ENCODE measurements around the gene C1GALT1.
A peak's percentile ranks its signal among the peaks of the same experiment; 100 is the strongest.
"Not testable (repeated sequence)": the region's sequence is repeated elsewhere in the genome, so short reads cannot be mapped to it uniquely, and the experiment has no call there.

C1GALT1 gene

DNA sequence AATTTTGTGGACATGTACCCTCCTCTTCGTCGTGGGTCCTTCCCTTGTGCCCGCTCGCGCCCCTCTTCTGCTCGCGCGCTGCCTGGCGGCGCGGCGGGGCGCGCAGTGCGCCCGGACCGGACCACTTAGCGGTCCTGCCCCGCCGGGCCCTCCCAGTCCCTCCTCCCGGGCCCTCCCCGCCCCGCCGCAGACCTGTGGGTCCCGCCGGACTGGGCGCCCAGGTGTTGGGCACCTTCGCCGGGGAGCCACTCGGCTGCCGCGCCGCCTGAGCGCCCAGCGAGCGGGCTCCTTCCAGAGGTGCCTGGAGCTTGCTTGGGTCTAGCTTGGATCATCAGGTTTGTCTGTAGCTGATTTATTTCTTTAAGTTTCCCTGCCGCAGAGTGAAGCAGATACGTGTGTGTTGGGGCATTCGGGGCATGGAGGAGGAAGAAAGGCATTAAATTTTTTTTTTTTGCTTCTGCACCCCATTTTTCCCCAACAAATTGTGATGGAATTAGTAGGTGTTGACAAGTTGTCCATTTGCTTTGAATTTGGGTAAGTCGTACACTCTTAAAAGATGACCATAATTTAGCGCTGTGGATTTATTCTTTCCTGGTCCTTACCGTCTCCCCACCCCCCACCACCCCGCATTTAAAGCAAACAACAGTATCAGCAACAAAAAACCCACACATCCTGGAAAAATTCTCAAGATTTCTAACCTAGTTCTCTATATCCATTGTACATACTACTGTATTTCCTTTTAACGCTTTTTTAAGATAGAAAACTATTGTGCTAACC, 905 bp downstream of the C1GALT1 start:
- no peaks in the 10 kb centered on the region; the same call in 1 of the 2 replicates for H3K36me3 ChIP-seq (ENCODE audit: control insufficient read depth, insufficient read depth, low read length)
- peaks cover 4% of the 10 kb centered on the region; the same call in 1 of the 2 replicates for H3K4me1 ChIP-seq (ENCODE audit: control insufficient read depth, insufficient read depth, low read length)
- no peak for DNase-seq (ENCODE audit: low read depth, low spot score)
- no peaks in the 10 kb centered on the region for H3K27me3 ChIP-seq (ENCODE audit: control insufficient read depth, insufficient read depth, low read length)
- peak overlapping the region; percentile 75 for H3K4me3 ChIP-seq (ENCODE audit: low read length)
- no CpG with 5 or more reads among the region's 44 CpGs for WGBS (ENCODE audit: insufficient coverage, insufficient read length)
- H3K9me3 ChIP-seq (ENCODE audit: control insufficient read depth, insufficient read depth, low read length) = no peaks in the 10 kb centered on the region
- H3K27ac ChIP-seq (ENCODE audit: low read length) = no peak overlapping the region

DNA sequence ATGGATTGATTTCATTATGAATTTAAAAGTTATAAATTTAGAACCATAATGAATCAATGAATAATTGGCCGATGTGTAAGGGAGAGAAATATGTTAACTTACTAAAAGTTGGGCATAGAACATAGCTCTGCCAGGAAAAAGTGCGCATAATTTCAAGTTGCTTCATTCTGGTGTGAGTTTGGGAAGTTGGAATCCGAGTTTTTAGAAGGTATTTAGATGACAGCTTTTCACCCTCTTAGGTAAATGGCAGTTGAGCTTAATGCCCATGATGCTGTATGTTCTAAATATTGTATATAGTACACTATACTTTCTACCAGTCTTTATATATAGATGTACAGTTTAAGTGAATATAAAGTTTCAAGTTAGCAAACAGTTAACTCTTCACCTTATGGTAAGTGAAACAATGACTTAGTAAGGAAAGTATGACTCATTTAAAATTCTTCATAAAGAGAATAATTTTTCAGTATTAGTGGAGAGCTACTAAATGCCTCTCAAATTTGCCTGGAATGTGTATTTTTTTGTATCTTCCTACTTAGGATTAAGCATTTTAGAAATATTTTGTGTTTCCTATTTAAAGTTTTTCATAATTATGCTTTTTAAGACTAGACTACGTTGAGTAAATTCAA, 1.6 kb downstream of the C1GALT1 start:
- H3K4me3 ChIP-seq (ENCODE audit: low read length) = peak overlapping the region; percentile 36; the same call in 1 of the 2 replicates
- no peak for DNase-seq (ENCODE audit: low read depth, low spot score)
- no peak overlapping the region for H3K27ac ChIP-seq (ENCODE audit: low read length)
- H3K36me3 ChIP-seq (ENCODE audit: control insufficient read depth, insufficient read depth, low read length) = no peaks in the 10 kb centered on the region; the same call in 1 of the 2 replicates
- no peaks in the 10 kb centered on the region for H3K9me3 ChIP-seq (ENCODE audit: control insufficient read depth, insufficient read depth, low read length)
- H3K4me1 ChIP-seq (ENCODE audit: control insufficient read depth, insufficient read depth, low read length) = peaks cover 4% of the 10 kb centered on the region; the same call in 1 of the 2 replicates
- WGBS (ENCODE audit: insufficient coverage, insufficient read length) = no CpG with 5 or more reads among the region's 4 CpGs
- H3K27me3 ChIP-seq (ENCODE audit: control insufficient read depth, insufficient read depth, low read length) = no peaks in the 10 kb centered on the region

DNA sequence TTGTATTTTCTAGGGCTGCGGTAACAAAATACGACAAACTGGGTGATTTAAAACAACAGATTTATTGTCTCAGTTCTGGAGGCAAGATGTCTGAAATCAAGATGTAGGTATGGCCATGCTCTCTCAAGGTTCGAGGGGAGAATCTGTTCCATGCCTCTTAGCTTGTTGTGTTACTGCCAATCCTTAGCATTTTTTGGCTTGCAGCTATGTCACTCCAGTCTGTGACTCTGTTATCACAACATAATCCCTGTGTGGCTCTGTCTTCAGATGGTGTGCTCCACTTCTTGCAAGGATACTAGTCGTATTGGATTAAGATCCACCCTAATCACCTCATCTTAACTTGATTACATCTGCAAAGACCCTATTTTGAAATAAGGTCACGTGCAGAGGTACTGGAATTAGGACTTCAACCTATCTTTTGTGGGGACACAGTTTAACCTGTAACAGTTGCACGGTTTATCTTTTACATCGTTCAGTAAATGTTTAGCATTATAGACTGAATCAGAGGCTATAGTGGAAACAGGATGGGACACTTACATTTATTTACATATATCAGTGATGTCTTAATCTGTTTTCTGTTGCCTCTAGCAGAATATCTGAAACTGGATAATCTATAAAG, 3.1 kb downstream of the C1GALT1 start:
- H3K9me3 ChIP-seq (ENCODE audit: control insufficient read depth, insufficient read depth, low read length) = no peaks in the 10 kb centered on the region
- H3K27me3 ChIP-seq (ENCODE audit: control insufficient read depth, insufficient read depth, low read length) = no peaks in the 10 kb centered on the region
- DNase-seq (ENCODE audit: low read depth, low spot score) = no peak
- WGBS (ENCODE audit: insufficient coverage, insufficient read length) = no CpG with 5 or more reads among the region's 7 CpGs
- no peak overlapping the region for H3K4me3 ChIP-seq (ENCODE audit: low read length)
- H3K4me1 ChIP-seq (ENCODE audit: control insufficient read depth, insufficient read depth, low read length) = peaks cover 6% of the 10 kb centered on the region; the same call in 1 of the 2 replicates
- no peak overlapping the region for H3K27ac ChIP-seq (ENCODE audit: low read length)
- no peaks in the 10 kb centered on the region; the same call in 1 of the 2 replicates for H3K36me3 ChIP-seq (ENCODE audit: control insufficient read depth, insufficient read depth, low read length)

DNA sequence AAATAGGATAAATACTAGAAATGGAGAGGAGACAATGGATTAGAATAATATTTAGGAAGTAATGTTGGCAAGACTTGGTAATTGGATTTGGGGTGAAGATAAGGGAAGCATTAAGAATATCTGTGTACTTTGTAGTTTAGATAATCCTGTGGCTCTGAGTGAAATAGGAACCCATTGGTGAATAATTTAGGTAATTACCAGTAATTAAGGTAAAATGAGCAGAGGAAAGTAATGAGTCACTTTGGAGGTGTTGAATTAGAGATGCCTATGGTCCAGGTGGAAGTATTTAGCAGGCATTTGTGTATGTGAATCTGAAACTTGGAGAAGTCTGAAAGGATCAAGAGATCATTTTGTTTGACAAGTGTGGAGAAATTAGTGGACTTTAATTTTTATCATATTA, 5.7 kb downstream of the C1GALT1 start:
- Histone ChIP-seq H3K36me3 (ENCODE audit: control insufficient read depth, insufficient read depth, low read length) (no peaks in the 10 kb centered on the region; the same call in 1 of the 2 replicates), H3K27ac (ENCODE audit: low read length) (no peak overlapping the region), H3K9me3 (ENCODE audit: control insufficient read depth, insufficient read depth, low read length) (no peaks in the 10 kb centered on the region), H3K4me3 (ENCODE audit: low read length) (no peak overlapping the region), H3K27me3 (ENCODE audit: control insufficient read depth, insufficient read depth, low read length) (no peaks in the 10 kb centered on the region), H3K4me1 (ENCODE audit: control insufficient read depth, insufficient read depth, low read length) (peaks cover 2% of the 10 kb centered on the region; the same call in 1 of the 2 replicates)
- no peak for DNase-seq (ENCODE audit: low read depth, low spot score)

DNA sequence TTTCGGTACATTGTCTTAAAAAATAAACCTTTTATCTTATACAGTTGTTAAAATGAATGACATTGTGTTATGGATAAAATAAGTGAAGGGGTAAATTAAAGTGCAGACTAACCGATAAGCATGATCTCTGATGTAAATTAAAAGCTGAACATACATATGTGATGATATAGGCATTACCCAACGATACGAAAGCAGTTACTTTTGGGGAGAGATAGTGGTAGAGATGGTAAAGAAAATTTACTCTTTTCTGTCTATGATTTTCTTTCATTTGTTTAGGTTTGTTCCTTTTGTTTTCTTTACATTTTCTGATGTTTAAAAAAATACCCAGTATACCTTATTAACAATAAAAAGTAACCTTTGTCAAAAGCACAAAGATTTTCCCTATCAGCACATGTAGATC, 6.4 kb downstream of the C1GALT1 start:
- peaks cover 2% of the 10 kb centered on the region; the same call in 1 of the 2 replicates for H3K4me1 ChIP-seq (ENCODE audit: control insufficient read depth, insufficient read depth, low read length)
- no peaks in the 10 kb centered on the region for H3K27me3 ChIP-seq (ENCODE audit: control insufficient read depth, insufficient read depth, low read length)
- no peaks in the 10 kb centered on the region; the same call in 1 of the 2 replicates for H3K36me3 ChIP-seq (ENCODE audit: control insufficient read depth, insufficient read depth, low read length)
- H3K4me3 ChIP-seq (ENCODE audit: low read length) = no peak overlapping the region
- H3K27ac ChIP-seq (ENCODE audit: low read length) = no peak overlapping the region
- WGBS (ENCODE audit: insufficient coverage, insufficient read length) = 100% methylated on average over 1 of the region's 4 CpGs
- DNase-seq (ENCODE audit: low read depth, low spot score) = no peak
- no peaks in the 10 kb centered on the region for H3K9me3 ChIP-seq (ENCODE audit: control insufficient read depth, insufficient read depth, low read length)

DNA sequence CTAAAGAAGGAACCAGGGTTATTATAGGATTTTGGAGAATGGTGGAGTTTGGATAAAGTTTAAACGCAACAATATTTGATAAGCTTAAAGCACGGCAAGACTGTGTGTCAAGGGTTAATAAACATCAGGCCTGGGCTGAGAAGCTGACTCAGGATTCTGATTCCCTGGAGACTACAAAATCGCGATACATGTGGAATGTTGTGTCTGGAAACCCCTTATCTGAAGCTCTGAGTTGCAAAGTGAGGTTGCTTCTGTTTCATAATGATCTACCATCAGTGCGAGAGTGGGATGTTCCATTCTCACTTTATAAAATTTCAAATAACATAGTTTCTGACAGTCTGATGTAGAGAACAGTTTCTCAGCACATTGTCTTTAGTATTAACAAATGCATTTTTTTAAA, 7.8 kb downstream of the C1GALT1 start:
- Histone ChIP-seq H3K36me3 (ENCODE audit: control insufficient read depth, insufficient read depth, low read length) (no peaks in the 10 kb centered on the region; the same call in 1 of the 2 replicates), H3K4me1 (ENCODE audit: control insufficient read depth, insufficient read depth, low read length) (peaks cover 2% of the 10 kb centered on the region; the same call in 1 of the 2 replicates), H3K4me3 (ENCODE audit: low read length) (no peak overlapping the region), H3K27ac (ENCODE audit: low read length) (no peak overlapping the region), H3K27me3 (ENCODE audit: control insufficient read depth, insufficient read depth, low read length) (no peaks in the 10 kb centered on the region), H3K9me3 (ENCODE audit: control insufficient read depth, insufficient read depth, low read length) (no peaks in the 10 kb centered on the region)
- 100% methylated on average over 2 of the region's 5 CpGs for WGBS (ENCODE audit: insufficient coverage, insufficient read length)
- DNase-seq (ENCODE audit: low read depth, low spot score) = no peak

DNA sequence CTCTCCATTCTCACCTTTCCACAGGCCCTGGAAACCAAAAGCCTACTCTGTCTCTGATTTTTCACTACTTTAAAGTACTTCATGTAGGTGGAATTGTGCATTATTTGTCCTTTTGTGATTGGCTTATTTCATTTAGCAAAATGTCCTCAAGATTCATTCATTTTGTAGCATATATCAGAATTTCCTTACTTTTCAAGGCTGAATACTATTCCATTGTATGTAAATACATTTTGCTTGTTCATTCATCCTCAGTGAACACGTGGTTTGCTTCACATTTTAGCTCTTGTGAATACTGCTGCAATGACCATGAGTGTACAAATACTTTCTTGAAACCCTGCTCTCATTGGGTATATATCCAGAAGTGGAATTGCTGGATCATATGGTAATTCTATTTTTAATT, 8.8 kb downstream of the C1GALT1 start:
- no peaks in the 10 kb centered on the region for H3K9me3 ChIP-seq (ENCODE audit: control insufficient read depth, insufficient read depth, low read length)
- no peak for DNase-seq (ENCODE audit: low read depth, low spot score)
- no peaks in the 10 kb centered on the region for H3K36me3 ChIP-seq (ENCODE audit: control insufficient read depth, insufficient read depth, low read length)
- peaks cover 2% of the 10 kb centered on the region; the same call in 1 of the 2 replicates for H3K4me1 ChIP-seq (ENCODE audit: control insufficient read depth, insufficient read depth, low read length)
- no peak overlapping the region for H3K27ac ChIP-seq (ENCODE audit: low read length)
- no peak overlapping the region for H3K4me3 ChIP-seq (ENCODE audit: low read length)
- no peaks in the 10 kb centered on the region for H3K27me3 ChIP-seq (ENCODE audit: control insufficient read depth, insufficient read depth, low read length)
- no CpG with 5 or more reads among the region's 1 CpG for WGBS (ENCODE audit: insufficient coverage, insufficient read length)

DNA sequence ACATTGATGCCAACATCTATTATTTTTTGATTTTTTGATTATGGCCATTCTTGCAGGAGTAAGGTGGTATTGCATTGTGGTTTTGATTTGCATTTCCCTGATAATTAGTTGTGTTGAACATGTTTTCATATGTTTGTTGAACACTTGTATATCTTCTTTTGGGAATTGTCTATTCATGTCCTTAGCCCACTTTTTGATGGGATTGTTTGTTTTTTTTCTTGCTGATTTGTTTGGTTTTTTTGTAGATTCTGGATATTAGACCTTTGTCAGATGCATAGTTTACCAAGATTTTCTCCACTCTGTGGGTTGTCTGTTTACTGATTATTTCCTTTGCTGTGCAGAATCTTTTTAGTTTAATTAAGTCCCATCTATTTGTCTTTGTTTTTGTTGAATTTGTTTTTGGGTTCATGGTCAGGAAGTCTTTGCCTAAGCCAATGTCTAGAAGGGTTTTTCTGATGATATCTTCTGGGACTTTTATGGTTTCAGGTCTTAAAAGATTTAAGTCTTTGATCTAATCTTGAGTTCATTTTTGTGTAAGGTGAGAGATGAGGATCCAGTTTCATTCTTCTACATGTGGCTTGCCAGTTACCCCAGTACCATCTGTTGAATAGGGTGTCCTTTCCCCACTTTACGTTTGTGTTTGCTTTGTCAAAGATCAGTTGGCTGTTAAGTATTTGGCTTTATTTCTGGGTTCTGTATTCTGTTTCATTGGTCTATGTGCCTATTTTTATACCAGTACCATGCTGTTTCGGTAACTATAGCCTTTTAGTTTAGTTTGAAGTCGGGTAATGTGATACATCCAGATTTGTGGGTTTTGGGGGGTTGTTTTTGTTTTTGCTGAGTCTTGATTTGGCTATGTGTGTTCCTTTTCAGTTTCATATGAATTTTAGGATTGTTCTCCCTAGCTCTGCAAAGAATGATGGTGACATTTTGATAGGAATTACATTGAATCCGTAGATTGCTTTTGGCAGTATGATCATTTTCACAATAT, 10.7 kb downstream of the C1GALT1 start:
- not testable (repeated sequence) for H3K27ac ChIP-seq (ENCODE audit: low read length); H3K9me3 ChIP-seq (ENCODE audit: control insufficient read depth, insufficient read depth, low read length); DNase-seq (ENCODE audit: low read depth, low spot score); H3K36me3 ChIP-seq (ENCODE audit: control insufficient read depth, insufficient read depth, low read length); H3K27me3 ChIP-seq (ENCODE audit: control insufficient read depth, insufficient read depth, low read length); H3K4me1 ChIP-seq (ENCODE audit: control insufficient read depth, insufficient read depth, low read length); H3K4me3 ChIP-seq (ENCODE audit: low read length)
- WGBS (ENCODE audit: insufficient coverage, insufficient read length) = no CpG with 5 or more reads among the region's 4 CpGs

DNA sequence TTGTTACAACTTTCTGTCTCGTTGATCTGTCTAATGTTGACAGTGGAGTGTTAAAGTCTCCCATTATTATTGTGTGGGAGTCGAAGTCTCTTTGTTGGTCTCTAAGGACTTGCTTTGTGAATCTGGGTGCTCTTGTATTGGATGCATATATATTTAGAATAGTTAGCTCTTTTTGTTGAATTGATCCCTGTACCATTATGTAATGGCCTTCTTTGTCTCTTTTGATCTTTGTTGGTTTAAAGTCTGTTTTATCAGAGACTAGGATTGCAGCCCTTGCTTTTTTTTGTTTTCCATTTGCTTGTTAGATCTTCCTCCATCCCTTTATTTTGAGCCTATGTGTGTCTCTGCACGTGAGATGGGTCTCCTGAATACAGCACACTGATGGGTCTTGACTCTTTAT, 17.2 kb downstream of the C1GALT1 start:
- not testable (repeated sequence) for H3K27me3 ChIP-seq (ENCODE audit: control insufficient read depth, insufficient read depth, low read length); H3K4me1 ChIP-seq (ENCODE audit: control insufficient read depth, insufficient read depth, low read length); DNase-seq (ENCODE audit: low read depth, low spot score); H3K9me3 ChIP-seq (ENCODE audit: control insufficient read depth, insufficient read depth, low read length); H3K4me3 ChIP-seq (ENCODE audit: low read length); H3K36me3 ChIP-seq (ENCODE audit: control insufficient read depth, insufficient read depth, low read length); H3K27ac ChIP-seq (ENCODE audit: low read length)
- WGBS (ENCODE audit: insufficient coverage, insufficient read length) = no CpG with 5 or more reads among the region's 3 CpGs

DNA sequence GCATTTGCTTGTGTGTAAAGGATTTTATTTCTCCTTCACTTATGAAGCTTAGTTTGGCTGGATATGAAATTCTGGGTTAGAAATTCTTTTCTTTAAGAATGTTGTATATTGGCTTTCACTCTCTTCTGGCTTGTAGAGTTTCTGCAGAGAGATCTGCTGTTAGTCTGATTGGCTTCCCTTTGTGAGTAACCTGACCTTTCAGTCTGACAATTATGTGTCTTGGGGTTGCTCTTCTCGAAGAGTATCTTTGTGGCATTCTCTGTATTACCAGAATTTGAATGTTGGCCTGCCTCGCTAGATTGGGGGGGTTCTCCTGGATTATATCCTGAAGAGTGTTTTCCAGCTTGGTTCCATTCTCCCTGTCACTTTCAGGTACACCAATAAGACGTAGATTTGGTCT, 17.9 kb downstream of the C1GALT1 start:
- not testable (repeated sequence) for H3K27me3 ChIP-seq (ENCODE audit: control insufficient read depth, insufficient read depth, low read length); H3K4me3 ChIP-seq (ENCODE audit: low read length); H3K36me3 ChIP-seq (ENCODE audit: control insufficient read depth, insufficient read depth, low read length); H3K9me3 ChIP-seq (ENCODE audit: control insufficient read depth, insufficient read depth, low read length); H3K4me1 ChIP-seq (ENCODE audit: control insufficient read depth, insufficient read depth, low read length); DNase-seq (ENCODE audit: low read depth, low spot score); H3K27ac ChIP-seq (ENCODE audit: low read length)
- no CpG with 5 or more reads among the region's 3 CpGs for WGBS (ENCODE audit: insufficient coverage, insufficient read length)

Measured in iPS DF 6.9 (cell line).